Smooth muscle cell (in vitro differentiated cells): ENCODE data around the gene VSTM2B. TPM values are rescaled to one million over a fixed set of nuclear protein-coding genes. Genes with fewer than 3 reads are reported as not detected.
A peak's percentile ranks its signal among the peaks of the same experiment; 100 is the strongest.

Experiments
- DNase-seq: peaks from one replicate; lab custom pipeline; 2025; ENCODE audit not compliant: unreplicated experiment; lab: John Stamatoyannopoulos, UW
- H2AFZ ChIP-seq: fragments of 200-600 bp; sonication (generic); 2 replicates; pipeline ENCODE4 v1.6.0; 2016; ENCODE audit warnings: antibody characterized with exemption, low read depth, mild to moderate bottlenecking
- H3F3A ChIP-seq: fragments of 200-600 bp; sonication (generic); 2 replicates; pipeline ENCODE4 v1.6.0; 2017; ENCODE audit warnings: antibody characterized with exemption, low read depth
- H3K27ac ChIP-seq: fragments of 200-600 bp; sonication (generic); 2 replicates; pipeline ENCODE4 v1.5.1; 2016; ENCODE audit warnings: low read depth, mild to moderate bottlenecking
- H3K27me3 ChIP-seq: fragments of 200-600 bp; sonication (generic); 2 replicates; pipeline ENCODE4 v1.6.1; 2016; ENCODE audit warnings: low read depth, mild to moderate bottlenecking
- H3K36me3 ChIP-seq: fragments of 200-600 bp; sonication (generic); 2 replicates; pipeline ENCODE4 v1.5.1; 2016; ENCODE audit warnings: low read depth
- H3K4me1 ChIP-seq: fragments of 200-600 bp; sonication (generic); 2 replicates; pipeline ENCODE4 v1.5.1; 2016; ENCODE audit warnings: low read depth
- H3K4me2 ChIP-seq: fragments of 200-600 bp; sonication (generic); 2 replicates; pipeline ENCODE4 v1.6.0; 2016; ENCODE audit warnings: mild to moderate bottlenecking
- H3K4me3 ChIP-seq: fragments of 200-600 bp; sonication (generic); 2 replicates; pipeline ENCODE4 v1.5.1; 2016; ENCODE audit warnings: mild to moderate bottlenecking
- H3K79me2 ChIP-seq: fragments of 200-600 bp; sonication (generic); 2 replicates; pipeline ENCODE4 v1.6.0; 2016; ENCODE audit warnings: low read depth, mild to moderate bottlenecking
- H3K9ac ChIP-seq: fragments of 200-600 bp; sonication (generic); 2 replicates; pipeline ENCODE4 v1.6.0; 2016; ENCODE audit warnings: low read depth
- H3K9me3 ChIP-seq: fragments of 200-600 bp; sonication (generic); replicated peaks from 2 replicates; pipeline ENCODE4 v1.5.1; 2016; ENCODE audit warnings: low read depth
- H4K20me1 ChIP-seq: fragments of 200-600 bp; sonication (generic); 2 replicates; pipeline ENCODE4 v1.6.0; 2016; ENCODE audit warnings: low read depth
- CTCF ChIP-seq: fragments of 200-600 bp; sonication (generic); IDR thresholded peaks from 2 replicates; pipeline ENCODE4 v1.5.1; 2017; ENCODE audit warnings: borderline replicate concordance, mild to moderate bottlenecking, antibody characterized with exemption; ENCODE audit not compliant: insufficient read depth, poor library complexity, severe bottlenecking
- WGBS: methylation state at CpG from one replicate; pipeline ENCODE4 v1.1.7; 2016; ENCODE audit warnings: low lambda C conversion rate; 5-methylcytosine and 5-hydroxymethylcytosine counted together
- polyA plus RNA-seq: library from polyadenylated mRNA; unstranded; fragments of >200 nt; fragmentation: Nextera tagmentation; extraction: Ambion mirVana; gene quantifications from 2 replicates; pipeline ENCODE4 v1.2.1, GENCODE V29; 2016
- total RNA-seq: library from RNA; depleted of rRNA; stranded (reverse); fragments of >200 nt; gene quantifications from 2 replicates; pipeline ENCODE4 v1.2.3, GENCODE V29; 2014

VSTM2B gene
- total and polyA plus RNA-seq, 2 experiments from 2014 or later = not detected

GRCh38 chr19:29571181-29571580 lies 45.4 kb downstream of the VSTM2B start:
- H3K9me3 ChIP-seq = no peaks in the 10 kb centered on the region
- H3K27me3 ChIP-seq = peaks cover 52% of the 10 kb centered on the region
- H3F3A ChIP-seq = peaks cover 3% of the 10 kb centered on the region
- no peak for TF ChIP-seq CTCF
- H4K20me1 ChIP-seq = no peaks in the 10 kb centered on the region
- WGBS = 93% methylated on average over 6 of the region's 6 CpGs
- H3K4me1 ChIP-seq = peaks cover 3% of the 10 kb centered on the region
- DNase-seq = no peak
- H3K4me3 ChIP-seq = no peak overlapping the region
- no peak overlapping the region for H3K9ac ChIP-seq
- no peak overlapping the region for H3K4me2 ChIP-seq
- no peaks in the 10 kb centered on the region for H3K79me2 ChIP-seq
- no peaks in the 10 kb centered on the region for H3K36me3 ChIP-seq
- no peak overlapping the region for H3K27ac ChIP-seq
- H2AFZ ChIP-seq = no peak overlapping the region

GRCh38 chr19:29573486-29573885 lies 47.7 kb downstream of the VSTM2B start:
- Histone ChIP-seq H2AFZ (no peak overlapping the region), H3F3A (peaks cover 3% of the 10 kb centered on the region), H3K4me1 (peaks cover 3% of the 10 kb centered on the region), H4K20me1 (no peaks in the 10 kb centered on the region), H3K27ac (no peak overlapping the region), H3K9ac (no peak overlapping the region), H3K27me3 (peaks cover 44% of the 10 kb centered on the region), H3K36me3 (no peaks in the 10 kb centered on the region), H3K9me3 (no peaks in the 10 kb centered on the region), H3K4me3 (no peak overlapping the region), H3K79me2 (no peaks in the 10 kb centered on the region), H3K4me2 (no peak overlapping the region)
- WGBS = 44% methylated on average over 7 of the region's 7 CpGs
- DNase-seq = no peak
- TF ChIP-seq CTCF = no peak

GRCh38 chr19:29574510-29574909 lies 48.7 kb downstream of the VSTM2B start:
- Histone ChIP-seq H3K36me3 (no peaks in the 10 kb centered on the region), H3K9me3 (no peaks in the 10 kb centered on the region), H3K4me3 (no peak overlapping the region), H3K4me2 (no peak overlapping the region), H3K79me2 (no peaks in the 10 kb centered on the region), H2AFZ (no peak overlapping the region), H3K27ac (no peak overlapping the region), H3K4me1 (peaks cover 3% of the 10 kb centered on the region), H3F3A (peaks cover 3% of the 10 kb centered on the region), H4K20me1 (no peaks in the 10 kb centered on the region), H3K9ac (no peak overlapping the region), H3K27me3 (peaks cover 36% of the 10 kb centered on the region)
- DNase-seq = no peak
- 35% methylated on average over 3 of the region's 3 CpGs for WGBS
- TF ChIP-seq CTCF = no peak

DNA sequence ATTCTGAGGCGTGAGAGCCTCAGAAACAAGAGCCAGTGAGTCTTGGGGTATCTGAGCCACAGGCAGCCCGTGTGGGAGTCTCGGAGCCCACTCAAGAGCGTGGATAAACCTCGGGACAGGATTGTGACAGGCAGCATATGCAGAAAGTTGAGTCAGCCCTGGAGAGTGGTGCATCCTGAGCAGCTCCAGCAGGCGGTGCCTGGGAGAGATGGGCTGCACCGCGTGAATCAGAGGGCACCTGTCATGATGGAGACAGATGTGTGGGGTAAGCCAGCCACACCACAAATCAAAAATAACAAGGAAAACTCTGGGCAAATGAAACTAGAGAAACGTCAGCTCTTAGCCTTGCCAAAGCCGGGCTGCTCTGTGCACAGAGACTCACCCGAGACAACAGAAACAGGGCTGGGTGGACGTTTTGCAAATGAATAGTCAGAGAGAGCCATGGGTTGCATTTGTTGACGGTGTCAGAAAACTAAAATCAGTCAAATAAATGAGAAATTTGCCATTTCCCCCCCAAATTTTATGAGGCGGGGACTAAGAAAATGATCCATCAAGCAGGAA lies 50.3 kb downstream of the VSTM2B start:
- peak overlapping the region; percentile 80 for H3K27ac ChIP-seq
- no peaks in the 10 kb centered on the region for H3K79me2 ChIP-seq
- no peak overlapping the region for H2AFZ ChIP-seq
- H4K20me1 ChIP-seq = no peaks in the 10 kb centered on the region
- H3F3A ChIP-seq = peaks cover 3% of the 10 kb centered on the region
- no peak overlapping the region for H3K4me3 ChIP-seq
- WGBS = 31% methylated on average over 14 of the region's 14 CpGs
- no peaks in the 10 kb centered on the region for H3K36me3 ChIP-seq
- peak overlapping the region; percentile 46 for H3K4me2 ChIP-seq
- DNase-seq = no peak
- H3K9ac ChIP-seq = peak overlapping the region; percentile 7
- no peaks in the 10 kb centered on the region for H3K9me3 ChIP-seq
- TF ChIP-seq CTCF = no peak
- H3K4me1 ChIP-seq = peaks cover 3% of the 10 kb centered on the region
- H3K27me3 ChIP-seq = peaks cover 27% of the 10 kb centered on the region
